Measurements from ENCODE around the gene CA9. TPM values are rescaled to one million over a fixed set of nuclear protein-coding genes. Genes with fewer than 3 reads are reported as not detected.
A peak's percentile ranks its signal among the peaks of the same experiment; 100 is the strongest.

CA9 gene
- total RNA-seq, 4 donors from 2014 or later, result not detected

DNA sequence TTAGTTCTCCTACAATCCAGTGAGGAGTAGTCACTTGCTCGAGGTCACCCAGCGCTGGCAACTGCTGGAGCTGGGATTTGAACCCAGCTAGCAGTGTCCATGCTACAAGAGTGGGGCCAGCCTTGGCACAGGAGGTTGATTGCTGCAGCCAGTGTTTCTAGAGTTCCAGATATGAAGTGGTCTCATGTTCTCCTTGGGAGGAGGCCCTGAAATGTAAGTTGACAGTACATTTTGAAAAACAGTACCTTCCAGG, 14.8 kb upstream of the CA9 start:
- 0% methylated on average over 2 of the region's 2 CpGs; no CpG with 5 or more reads in 1 of the 2 donors for WGBS, 2 donors
- peaks cover 7 to 20% of the 10 kb centered on the region in 2 donors for H3K4me1 ChIP-seq
- intact Hi-C loops (cut with DNase I), result no loop called here
- DNase-seq, result peak in 1 of 2 donors; percentile 35
- H3K27me3 ChIP-seq, result no peaks in the 10 kb centered on the region
- no peak for TF ChIP-seq POLR2A (IDR thresholded peaks at IDR 0.05)
- TF ChIP-seq, protein P1, sequence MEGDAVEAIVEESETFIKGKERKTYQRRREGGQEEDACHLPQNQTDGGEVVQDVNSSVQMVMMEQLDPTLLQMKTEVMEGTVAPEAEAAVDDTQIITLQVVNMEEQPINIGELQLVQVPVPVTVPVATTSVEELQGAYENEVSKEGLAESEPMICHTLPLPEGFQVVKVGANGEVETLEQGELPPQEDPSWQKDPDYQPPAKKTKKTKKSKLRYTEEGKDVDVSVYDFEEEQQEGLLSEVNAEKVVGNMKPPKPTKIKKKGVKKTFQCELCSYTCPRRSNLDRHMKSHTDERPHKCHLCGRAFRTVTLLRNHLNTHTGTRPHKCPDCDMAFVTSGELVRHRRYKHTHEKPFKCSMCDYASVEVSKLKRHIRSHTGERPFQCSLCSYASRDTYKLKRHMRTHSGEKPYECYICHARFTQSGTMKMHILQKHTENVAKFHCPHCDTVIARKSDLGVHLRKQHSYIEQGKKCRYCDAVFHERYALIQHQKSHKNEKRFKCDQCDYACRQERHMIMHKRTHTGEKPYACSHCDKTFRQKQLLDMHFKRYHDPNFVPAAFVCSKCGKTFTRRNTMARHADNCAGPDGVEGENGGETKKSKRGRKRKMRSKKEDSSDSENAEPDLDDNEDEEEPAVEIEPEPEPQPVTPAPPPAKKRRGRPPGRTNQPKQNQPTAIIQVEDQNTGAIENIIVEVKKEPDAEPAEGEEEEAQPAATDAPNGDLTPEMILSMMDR (IDR thresholded peaks at IDR 0.05), result no peak
- no peaks in the 10 kb centered on the region for H3K9me3 ChIP-seq
- H3K4me3 ChIP-seq (replicated peaks in 1 of 3), result peak overlapping the region; percentile 49 to 95 (median 90)
- H3K36me3 ChIP-seq, result peaks cover 0 to 4% of the 10 kb centered on the region in 2 donors
- peak overlapping the region; percentile 92 to 100 (median 100) for H3K27ac ChIP-seq

DNA sequence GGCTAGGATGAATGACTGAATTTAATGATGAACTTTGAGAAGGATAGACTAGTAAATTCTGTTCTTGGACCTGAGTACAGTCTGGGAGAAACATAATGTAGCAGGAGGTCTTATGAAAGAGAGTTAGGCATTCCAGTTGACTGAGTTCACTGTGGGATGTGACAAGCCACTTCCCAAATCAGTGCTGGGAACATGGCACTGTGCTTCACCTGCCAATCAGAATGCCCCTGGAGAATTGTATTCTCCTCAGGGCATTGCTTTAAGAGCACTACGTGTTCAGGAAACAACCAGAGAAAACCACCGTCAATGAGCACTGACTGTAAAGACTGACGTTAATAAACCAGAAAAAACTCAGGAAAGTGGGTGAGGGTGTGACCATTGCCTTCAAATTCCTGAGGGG, 14.4 kb upstream of the CA9 start:
- intact Hi-C loops (cut with DNase I), result no loop called here
- H3K27ac ChIP-seq, result peak overlapping the region in 1 of 3 donors; percentile 100
- H3K4me1 ChIP-seq, result peaks cover 7 to 20% of the 10 kb centered on the region in 2 donors
- no peak overlapping the region for H3K4me3 ChIP-seq (replicated peaks in 1 of 3)
- no peaks in the 10 kb centered on the region for H3K9me3 ChIP-seq
- WGBS, 2 donors, result 50 to 58% methylated on average over 3 of the region's 3 CpGs
- no peak for DNase-seq
- H3K36me3 ChIP-seq, result peaks cover 0 to 4% of the 10 kb centered on the region in 2 donors
- no peaks in the 10 kb centered on the region for H3K27me3 ChIP-seq
- TF ChIP-seq POLR2A (IDR thresholded peaks at IDR 0.05), result no peak
- TF ChIP-seq, protein P1 (IDR thresholded peaks at IDR 0.05), result no peak

DNA sequence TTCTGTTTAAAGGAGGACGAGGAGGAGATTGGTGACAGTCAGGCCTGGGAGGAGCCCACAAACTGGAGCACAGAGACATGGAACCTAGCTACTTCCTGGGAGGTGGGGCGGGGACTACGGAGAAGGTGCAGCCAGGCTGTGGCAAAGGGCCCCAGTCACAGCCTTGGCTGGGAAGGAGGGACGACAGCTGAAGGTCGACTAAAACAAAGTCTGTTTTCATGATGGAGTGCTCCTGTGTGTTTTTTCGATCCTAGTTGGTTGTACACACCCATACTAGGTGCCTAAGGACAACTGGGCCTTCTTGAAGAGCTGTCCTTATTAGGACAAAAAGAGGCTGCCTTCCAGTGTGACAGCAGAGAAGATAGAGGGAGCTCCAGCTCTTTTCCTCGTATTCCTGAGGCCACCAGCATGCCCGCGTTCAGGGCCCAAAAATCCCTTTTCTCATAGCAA, 12.7 kb upstream of the CA9 start:
- Histone ChIP-seq H3K4me1 (peaks cover 15 to 26% of the 10 kb centered on the region in 2 donors), H3K4me3 (replicated peaks in 1 of 3) (no peak overlapping the region), H3K27me3 (no peaks in the 10 kb centered on the region), H3K9me3 (no peaks in the 10 kb centered on the region), H3K36me3 (peaks cover 0 to 4% of the 10 kb centered on the region in 2 donors), H3K27ac (peak overlapping the region in 1 of 3 donors; percentile 40)
- no peak for DNase-seq
- intact Hi-C loops (cut with DNase I), result no loop called here
- 72 to 75% methylated on average over 9 of the region's 9 CpGs for WGBS, 2 donors
- no peak for TF ChIP-seq POLR2A (IDR thresholded peaks at IDR 0.05)
- TF ChIP-seq, protein P1 (IDR thresholded peaks at IDR 0.05), result peak in 1 of 6 experiments; percentile 15

DNA sequence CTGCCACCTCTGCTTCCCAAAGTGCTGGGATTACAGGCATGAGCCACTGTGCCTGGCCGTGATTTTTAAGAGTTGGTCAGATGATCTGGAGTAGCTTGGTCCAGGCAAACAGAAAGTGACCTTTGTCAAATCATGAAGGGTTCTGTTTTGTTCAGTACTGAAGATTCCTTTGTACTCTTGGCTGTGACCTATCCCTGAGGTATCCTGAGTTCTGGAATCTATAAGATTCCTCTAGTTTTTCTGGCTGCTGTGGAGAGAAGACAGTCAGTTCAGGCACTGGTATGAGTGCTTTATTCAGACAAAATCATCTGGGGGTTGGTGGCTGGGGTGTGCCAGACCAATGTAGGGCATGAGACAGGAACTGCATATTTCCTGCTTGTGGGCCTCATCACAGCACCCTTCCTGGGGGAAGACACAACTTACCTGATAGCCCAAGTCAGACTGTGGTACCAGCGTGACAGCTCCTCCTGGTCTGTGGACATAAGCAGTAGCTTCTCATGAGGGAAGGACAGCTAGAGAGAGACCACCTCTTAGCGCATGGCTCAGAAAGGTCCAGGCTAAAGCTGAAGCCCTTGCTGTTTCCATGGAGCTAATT, 11.9 kb upstream of the CA9 start:
- peaks cover 0 to 4% of the 10 kb centered on the region in 2 donors for H3K36me3 ChIP-seq
- no peak overlapping the region for H3K27ac ChIP-seq
- no peaks in the 10 kb centered on the region for H3K27me3 ChIP-seq
- H3K9me3 ChIP-seq, result no peaks in the 10 kb centered on the region
- intact Hi-C loops (cut with DNase I), result no loop called here
- DNase-seq, result no peak
- peaks cover 16 to 26% of the 10 kb centered on the region in 2 donors for H3K4me1 ChIP-seq
- no peak overlapping the region for H3K4me3 ChIP-seq (replicated peaks in 1 of 3)
- TF ChIP-seq POLR2A (IDR thresholded peaks at IDR 0.05), result no peak
- TF ChIP-seq, protein P1 (IDR thresholded peaks at IDR 0.05), result no peak
- WGBS, 2 donors, result 77 to 92% methylated on average over 3 of the region's 3 CpGs

DNA sequence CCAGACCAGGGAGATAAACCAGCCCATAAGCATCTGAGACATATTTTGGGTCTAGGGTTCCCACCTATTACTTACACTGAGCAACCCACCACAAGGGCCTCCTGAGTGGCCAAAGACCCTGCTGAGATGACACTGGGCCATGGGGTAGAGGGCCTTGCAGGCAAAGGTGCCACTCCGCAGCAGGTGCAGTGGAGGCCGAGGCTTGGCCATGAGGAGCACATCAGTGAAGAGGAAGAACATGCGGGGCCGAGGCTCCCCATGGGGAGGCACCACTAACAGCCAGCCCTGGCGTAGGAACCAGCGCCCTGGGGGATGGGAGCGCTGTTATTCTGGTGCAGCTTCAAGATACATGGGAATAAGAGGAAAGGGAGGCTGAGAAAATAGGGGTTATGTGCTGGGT, 11.3 kb upstream of the CA9 start:
- Histone ChIP-seq H3K9me3 (no peaks in the 10 kb centered on the region), H3K4me3 (replicated peaks in 1 of 3) (no peak overlapping the region), H3K36me3 (peaks cover 0 to 4% of the 10 kb centered on the region in 2 donors), H3K27ac (no peak overlapping the region), H3K27me3 (no peaks in the 10 kb centered on the region), H3K4me1 (peaks cover 16 to 26% of the 10 kb centered on the region in 2 donors)
- WGBS, 2 donors, result 95 to 100% methylated on average over 7 of the region's 7 CpGs
- TF ChIP-seq, protein P1 (IDR thresholded peaks at IDR 0.05), result no peak
- TF ChIP-seq POLR2A (IDR thresholded peaks at IDR 0.05), result no peak
- DNase-seq, result no peak
- intact Hi-C loops (cut with DNase I), result no loop called here
